Measurements from ENCODE around the gene SHROOM3.
"Not testable (repeated sequence)": the region's sequence is repeated elsewhere in the genome, so short reads cannot be mapped to it uniquely, and the experiment has no call there.

SHROOM3 gene

GRCh38 chr4:76447393-76447851 is 12.4 kb downstream of the SHROOM3 start:
- Histone ChIP-seq H3K36me3 (ENCODE audit: control insufficient read depth, insufficient read depth, low read length) (no peaks in the 10 kb centered on the region), H3K27ac (ENCODE audit: low read depth, low read length) (no peak overlapping the region), H3K9ac (ENCODE audit: low read length) (no peak overlapping the region), H3K9me3 (ENCODE audit: control insufficient read depth, insufficient read depth, low read depth, low read length) (no peaks in the 10 kb centered on the region), H3K4me1 (ENCODE audit: control insufficient read depth, insufficient read depth, low read length) (peaks cover 24% of the 10 kb centered on the region), H3K27me3 (ENCODE audit: control insufficient read depth, insufficient read depth, low read length) (no peaks in the 10 kb centered on the region), H3K4me3 (ENCODE audit: low read depth, low read length) (no peak overlapping the region)

- H3K4me3 ChIP-seq (ENCODE audit: low read depth, low read length) = no peak overlapping the region
- H3K4me1 ChIP-seq (ENCODE audit: control insufficient read depth, insufficient read depth, low read length) = peaks cover 19% of the 10 kb centered on the region
- no peak overlapping the region for H3K9ac ChIP-seq (ENCODE audit: low read length)
- H3K36me3 ChIP-seq (ENCODE audit: control insufficient read depth, insufficient read depth, low read length) = no peaks in the 10 kb centered on the region
- H3K9me3 ChIP-seq (ENCODE audit: control insufficient read depth, insufficient read depth, low read depth, low read length) = no peaks in the 10 kb centered on the region
- H3K27me3 ChIP-seq (ENCODE audit: control insufficient read depth, insufficient read depth, low read length) = no peaks in the 10 kb centered on the region
- H3K27ac ChIP-seq (ENCODE audit: low read depth, low read length) = no peak overlapping the region
Observed at GRCh38 chr4:76448211-76448610, 13.2 kb downstream of the SHROOM3 start.

- Histone ChIP-seq H3K27ac (ENCODE audit: low read depth, low read length) (no peak overlapping the region), H3K4me1 (ENCODE audit: control insufficient read depth, insufficient read depth, low read length) (peaks cover 14% of the 10 kb centered on the region), H3K9me3 (ENCODE audit: control insufficient read depth, insufficient read depth, low read depth, low read length) (no peaks in the 10 kb centered on the region), H3K36me3 (ENCODE audit: control insufficient read depth, insufficient read depth, low read length) (no peaks in the 10 kb centered on the region), H3K27me3 (ENCODE audit: control insufficient read depth, insufficient read depth, low read length) (no peaks in the 10 kb centered on the region), H3K4me3 (ENCODE audit: low read depth, low read length) (no peak overlapping the region), H3K9ac (ENCODE audit: low read length) (no peak overlapping the region)
Observed at GRCh38 chr4:76449362-76449767, 14.3 kb downstream of the SHROOM3 start.

- Histone ChIP-seq H3K4me3 (ENCODE audit: low read depth, low read length) (no peak overlapping the region), H3K9ac (ENCODE audit: low read length) (no peak overlapping the region), H3K36me3 (ENCODE audit: control insufficient read depth, insufficient read depth, low read length) (no peaks in the 10 kb centered on the region), H3K27ac (ENCODE audit: low read depth, low read length) (no peak overlapping the region), H3K27me3 (ENCODE audit: control insufficient read depth, insufficient read depth, low read length) (no peaks in the 10 kb centered on the region), H3K4me1 (ENCODE audit: control insufficient read depth, insufficient read depth, low read length) (peaks cover 14% of the 10 kb centered on the region), H3K9me3 (ENCODE audit: control insufficient read depth, insufficient read depth, low read depth, low read length) (no peaks in the 10 kb centered on the region)
Observed at GRCh38 chr4:76449833-76450232, 14.8 kb downstream of the SHROOM3 start.

GRCh38 chr4:76453232-76453631 is 18.2 kb downstream of the SHROOM3 start:
- Histone ChIP-seq H3K36me3 (ENCODE audit: control insufficient read depth, insufficient read depth, low read length) (no peaks in the 10 kb centered on the region), H3K9me3 (ENCODE audit: control insufficient read depth, insufficient read depth, low read depth, low read length) (no peaks in the 10 kb centered on the region), H3K27ac (ENCODE audit: low read depth, low read length) (no peak overlapping the region), H3K27me3 (ENCODE audit: control insufficient read depth, insufficient read depth, low read length) (no peaks in the 10 kb centered on the region), H3K4me1 (ENCODE audit: control insufficient read depth, insufficient read depth, low read length) (peaks cover 17% of the 10 kb centered on the region), H3K9ac (ENCODE audit: low read length) (no peak overlapping the region), H3K4me3 (ENCODE audit: low read depth, low read length) (no peak overlapping the region)

GRCh38 chr4:76454073-76454472 is 19.0 kb downstream of the SHROOM3 start:
- not testable (repeated sequence) for H3K9me3 ChIP-seq (ENCODE audit: control insufficient read depth, insufficient read depth, low read depth, low read length); H3K27ac ChIP-seq (ENCODE audit: low read depth, low read length); H3K9ac ChIP-seq (ENCODE audit: low read length); H3K4me3 ChIP-seq (ENCODE audit: low read depth, low read length); H3K27me3 ChIP-seq (ENCODE audit: control insufficient read depth, insufficient read depth, low read length); H3K36me3 ChIP-seq (ENCODE audit: control insufficient read depth, insufficient read depth, low read length)
- H3K4me1 ChIP-seq (ENCODE audit: control insufficient read depth, insufficient read depth, low read length) = peaks cover 21% of the 10 kb centered on the region

GRCh38 chr4:76457885-76458284 is 22.9 kb downstream of the SHROOM3 start:
- peak overlapping the region; percentile 91; the same call in 1 of the 2 replicates for H3K27ac ChIP-seq (ENCODE audit: low read depth, low read length)
- H3K9me3 ChIP-seq (ENCODE audit: control insufficient read depth, insufficient read depth, low read depth, low read length) = peaks cover 14% of the 10 kb centered on the region
- no peaks in the 10 kb centered on the region for H3K36me3 ChIP-seq (ENCODE audit: control insufficient read depth, insufficient read depth, low read length)
- no peak overlapping the region for H3K4me3 ChIP-seq (ENCODE audit: low read depth, low read length)
- H3K27me3 ChIP-seq (ENCODE audit: control insufficient read depth, insufficient read depth, low read length) = no peaks in the 10 kb centered on the region
- peaks cover 26% of the 10 kb centered on the region for H3K4me1 ChIP-seq (ENCODE audit: control insufficient read depth, insufficient read depth, low read length)
- no peak overlapping the region for H3K9ac ChIP-seq (ENCODE audit: low read length)

GRCh38 chr4:76458297-76458696 is 23.3 kb downstream of the SHROOM3 start:
- Histone ChIP-seq H3K9ac (ENCODE audit: low read length) (peak overlapping the region; percentile 69), H3K9me3 (ENCODE audit: control insufficient read depth, insufficient read depth, low read depth, low read length) (peaks cover 18% of the 10 kb centered on the region), H3K36me3 (ENCODE audit: control insufficient read depth, insufficient read depth, low read length) (no peaks in the 10 kb centered on the region), H3K27ac (ENCODE audit: low read depth, low read length) (peak overlapping the region; percentile 91), H3K27me3 (ENCODE audit: control insufficient read depth, insufficient read depth, low read length) (no peaks in the 10 kb centered on the region), H3K4me1 (ENCODE audit: control insufficient read depth, insufficient read depth, low read length) (peaks cover 26% of the 10 kb centered on the region), H3K4me3 (ENCODE audit: low read depth, low read length) (0 out of 2 replicates have a peak overlapping the region, but pooled peaks have one; percentile 33)

- Histone ChIP-seq H3K4me1 (ENCODE audit: control insufficient read depth, insufficient read depth, low read length) (peaks cover 26% of the 10 kb centered on the region), H3K9ac (ENCODE audit: low read length) (peak overlapping the region; percentile 69), H3K4me3 (ENCODE audit: low read depth, low read length) (peak overlapping the region; percentile 33), H3K36me3 (ENCODE audit: control insufficient read depth, insufficient read depth, low read length) (no peaks in the 10 kb centered on the region; the same call in 1 of the 2 replicates), H3K27me3 (ENCODE audit: control insufficient read depth, insufficient read depth, low read length) (no peaks in the 10 kb centered on the region), H3K9me3 (ENCODE audit: control insufficient read depth, insufficient read depth, low read depth, low read length) (peaks cover 23% of the 10 kb centered on the region), H3K27ac (ENCODE audit: low read depth, low read length) (peak overlapping the region; percentile 91)
Observed at GRCh38 chr4:76458825-76459224, 23.8 kb downstream of the SHROOM3 start.

GRCh38 chr4:76459291-76459723 is 24.3 kb downstream of the SHROOM3 start:
- Histone ChIP-seq H3K4me3 (ENCODE audit: low read depth, low read length) (peak overlapping the region; percentile 33), H3K9ac (ENCODE audit: low read length) (peak overlapping the region; percentile 82), H3K36me3 (ENCODE audit: control insufficient read depth, insufficient read depth, low read length) (no peaks in the 10 kb centered on the region; the same call in 1 of the 2 replicates), H3K4me1 (ENCODE audit: control insufficient read depth, insufficient read depth, low read length) (peaks cover 26% of the 10 kb centered on the region), H3K27me3 (ENCODE audit: control insufficient read depth, insufficient read depth, low read length) (no peaks in the 10 kb centered on the region), H3K9me3 (ENCODE audit: control insufficient read depth, insufficient read depth, low read depth, low read length) (peaks cover 28% of the 10 kb centered on the region), H3K27ac (ENCODE audit: low read depth, low read length) (peak overlapping the region; percentile 91)

- no peak overlapping the region for H3K27ac ChIP-seq (ENCODE audit: low read depth, low read length)
- peaks cover 26% of the 10 kb centered on the region for H3K4me1 ChIP-seq (ENCODE audit: control insufficient read depth, insufficient read depth, low read length)
- peaks cover 41% of the 10 kb centered on the region for H3K9me3 ChIP-seq (ENCODE audit: control insufficient read depth, insufficient read depth, low read depth, low read length)
- no peaks in the 10 kb centered on the region for H3K27me3 ChIP-seq (ENCODE audit: control insufficient read depth, insufficient read depth, low read length)
- H3K4me3 ChIP-seq (ENCODE audit: low read depth, low read length) = no peak overlapping the region
- no peak overlapping the region for H3K9ac ChIP-seq (ENCODE audit: low read length)
- H3K36me3 ChIP-seq (ENCODE audit: control insufficient read depth, insufficient read depth, low read length) = no peaks in the 10 kb centered on the region; the same call in 1 of the 2 replicates
Observed at GRCh38 chr4:76463568-76463967, 28.5 kb downstream of the SHROOM3 start.

Measured in HUES6 (cell line).